ENCODE data around the gene CCDC60.

CCDC60 gene

DNA sequence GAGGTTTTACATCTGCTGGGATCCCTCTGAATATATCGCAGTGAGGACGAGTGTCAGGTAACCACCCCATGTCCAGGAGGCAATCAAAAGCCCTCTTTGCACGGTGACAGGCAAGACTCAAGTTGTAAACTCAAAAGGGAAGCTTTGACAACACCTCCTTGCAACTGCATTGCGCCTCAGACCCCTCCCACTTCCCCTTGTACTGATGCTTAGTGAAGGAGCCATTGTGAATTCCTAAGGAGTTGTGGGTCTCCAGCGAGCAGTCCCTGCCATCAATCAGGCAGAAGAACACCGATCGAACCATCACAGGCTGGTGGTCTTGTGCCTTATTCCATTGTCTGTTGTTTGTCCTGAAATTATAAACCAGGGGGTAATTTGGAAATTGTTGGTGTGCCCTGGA lies 112.6 kb downstream of the CCDC60 start:
- DNase-seq (ENCODE audit: low spot score), result no peak

DNA sequence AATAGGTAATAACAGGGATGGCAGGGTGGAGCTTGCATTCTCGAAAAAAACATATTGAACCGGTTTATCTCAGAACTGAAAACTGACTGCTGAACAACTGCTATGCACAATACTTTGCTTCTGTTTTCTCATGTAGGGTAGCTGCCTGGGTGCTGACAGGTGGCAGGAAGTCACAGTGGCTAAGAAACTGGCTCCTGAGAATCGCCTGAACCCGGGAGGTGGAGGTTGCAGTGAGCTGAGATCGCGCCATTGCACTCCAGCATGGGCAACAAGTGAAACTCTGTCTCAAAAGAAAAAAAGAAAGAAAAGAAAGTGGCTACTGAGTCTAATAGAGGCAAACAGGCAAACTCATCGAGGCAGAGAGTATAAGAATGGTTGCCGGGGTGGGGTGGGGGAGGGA lies 113.1 kb downstream of the CCDC60 start:
- DNase-seq (ENCODE audit: low spot score), result no peak

DNA sequence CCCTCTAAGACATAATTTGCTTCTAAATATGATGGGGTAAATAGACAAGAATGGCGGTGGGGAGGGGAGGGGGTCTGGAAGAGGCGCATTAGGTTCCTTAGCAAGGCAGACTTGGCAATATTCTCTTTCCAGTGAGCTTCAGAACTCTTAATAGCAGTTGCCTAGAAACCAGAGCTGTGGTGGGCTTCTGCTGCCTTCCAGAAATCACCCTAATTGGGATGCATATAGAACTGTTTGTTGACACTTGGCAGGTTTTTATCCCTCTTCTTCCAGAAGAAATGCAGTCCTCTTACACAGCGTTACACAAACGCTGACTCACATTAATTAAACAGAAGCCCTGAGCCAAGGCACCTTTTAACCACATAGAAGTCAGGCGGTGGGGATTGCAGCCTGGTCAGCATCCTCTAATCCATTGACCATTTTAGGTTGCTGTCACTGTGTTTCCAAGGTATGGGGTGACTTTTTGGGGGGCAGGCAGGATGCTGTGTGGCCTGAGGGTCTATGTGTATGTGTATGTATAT lies 114.1 kb downstream of the CCDC60 start:
- DNase-seq (ENCODE audit: low spot score), result no peak

DNA sequence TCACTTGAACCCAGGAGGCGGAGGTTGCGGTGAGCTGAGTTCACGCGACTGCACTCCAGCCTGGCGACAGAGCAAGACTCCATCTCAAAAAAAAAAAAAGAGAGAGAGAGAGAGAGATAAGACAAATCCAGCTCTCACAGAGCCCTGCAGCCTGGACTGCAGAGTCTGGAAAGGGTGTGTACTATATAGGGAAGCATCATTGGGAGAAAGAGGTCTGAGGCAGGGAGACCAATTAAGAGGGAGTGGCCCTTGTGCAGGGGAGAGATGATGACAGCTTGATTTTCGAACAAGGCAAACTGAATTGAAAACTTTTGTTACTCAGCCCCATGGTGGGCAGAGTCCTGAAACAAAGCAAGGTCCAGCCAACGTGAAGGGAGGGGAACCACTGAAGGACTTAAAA lies 116.2 kb downstream of the CCDC60 start:
- no peak for DNase-seq (ENCODE audit: low spot score)

DNA sequence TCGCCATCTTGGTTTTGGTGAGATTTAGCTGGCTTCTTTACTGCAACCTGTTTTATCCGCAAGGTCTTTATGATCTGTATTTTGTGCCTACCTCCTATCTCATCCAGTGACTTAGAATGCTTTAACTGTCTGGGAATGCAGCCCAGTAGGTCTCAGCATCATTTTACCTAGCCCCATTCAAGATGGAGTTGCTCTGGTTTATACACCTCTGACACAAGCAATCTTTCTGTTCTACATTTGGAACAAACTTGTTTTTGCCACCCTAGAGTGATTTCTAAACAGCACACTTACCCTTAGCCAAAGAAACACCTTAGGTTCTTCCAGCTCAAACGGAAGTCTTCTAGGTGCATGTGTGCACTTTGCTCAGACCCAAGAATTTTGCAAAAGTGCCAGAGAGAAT lies 122.3 kb downstream of the CCDC60 start:
- DNase-seq (ENCODE audit: low spot score), result no peak

DNA sequence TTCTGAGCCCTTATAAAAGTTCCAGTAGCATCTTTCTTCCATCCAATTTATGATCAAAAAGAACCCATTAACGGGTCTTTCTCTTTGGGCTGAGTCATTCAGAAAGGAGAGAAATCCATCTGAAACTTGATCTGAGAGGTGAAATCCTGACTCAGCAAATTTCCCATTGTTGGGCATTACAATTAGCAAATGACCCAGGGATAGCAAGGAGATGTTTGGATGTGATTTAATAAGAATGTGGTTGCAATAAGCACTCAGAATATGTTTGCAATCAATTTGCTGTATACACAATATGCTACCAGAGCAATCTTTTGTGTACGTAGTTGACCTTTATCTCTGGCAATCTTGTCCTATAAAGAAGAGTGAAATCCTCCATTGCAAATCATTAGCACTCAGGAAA lies 122.7 kb downstream of the CCDC60 start:
- no peak for DNase-seq (ENCODE audit: low spot score)

DNA sequence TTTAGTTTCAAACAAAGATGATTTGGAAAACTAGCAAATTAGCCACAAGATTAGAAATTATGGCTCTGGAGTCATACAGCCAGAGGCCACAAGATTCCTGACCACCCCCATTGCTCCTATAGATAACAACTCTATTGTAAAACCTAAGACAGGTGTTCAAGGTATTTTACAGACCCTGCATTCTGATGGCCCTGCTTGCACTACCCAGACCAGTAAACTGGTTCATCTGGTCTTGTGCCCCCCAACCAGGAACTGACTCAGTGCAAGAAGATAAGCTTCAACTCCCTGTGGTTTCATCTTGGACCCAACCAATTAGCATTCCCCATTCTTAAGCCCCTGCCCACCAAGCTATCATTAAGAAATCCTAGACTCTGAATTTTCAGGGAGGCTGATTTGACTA lies 125.0 kb downstream of the CCDC60 start:
- no peak for DNase-seq (ENCODE audit: low spot score)

DNA sequence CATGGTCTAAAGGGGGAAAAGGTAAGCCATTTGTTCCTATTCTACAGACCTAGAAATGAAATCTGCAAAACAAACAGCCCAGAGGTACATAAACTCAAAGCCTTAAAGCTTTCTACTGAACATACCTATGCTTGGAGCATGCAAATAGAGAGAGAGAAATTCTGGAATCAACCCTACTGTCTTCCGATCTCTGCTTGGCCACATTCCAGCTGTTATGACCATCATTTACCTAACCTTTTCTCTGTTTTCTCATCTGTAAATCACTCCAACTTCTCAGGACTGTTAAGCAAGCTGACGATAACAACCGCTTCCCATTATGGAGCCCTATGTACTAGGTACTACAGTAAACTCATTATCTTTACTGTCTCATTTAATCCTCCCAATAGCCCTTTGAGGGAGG lies 126.3 kb downstream of the CCDC60 start:
- no peak for DNase-seq (ENCODE audit: low spot score)

DNA sequence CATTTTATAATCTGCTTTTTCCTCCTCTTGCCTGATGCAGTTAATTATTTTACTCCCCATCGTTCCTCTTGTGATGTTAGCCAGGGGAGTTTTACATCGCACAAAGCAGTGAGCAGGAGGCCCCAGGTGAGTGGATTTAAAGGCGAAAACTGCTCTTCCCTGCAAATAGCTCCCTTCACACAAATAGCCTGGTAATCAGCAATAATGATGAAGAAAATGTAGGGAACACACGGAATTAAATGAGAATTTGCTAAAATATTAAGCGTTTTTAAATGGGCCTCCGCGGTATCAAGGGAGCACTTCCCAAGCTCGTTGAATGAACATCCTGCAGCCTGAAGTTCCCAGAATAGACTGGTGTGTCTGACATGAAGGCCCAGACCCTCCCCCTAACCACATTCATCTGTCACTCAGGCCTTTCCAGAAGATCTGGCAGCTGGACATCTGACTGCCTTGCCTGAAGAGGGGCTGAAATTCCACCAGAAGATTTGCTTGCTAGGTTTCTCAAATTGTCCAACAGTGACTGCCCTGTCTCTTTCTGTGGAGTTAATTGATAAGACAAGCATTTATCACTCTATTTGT lies 127.2 kb downstream of the CCDC60 start:
- no peak for DNase-seq (ENCODE audit: low spot score)

DNA sequence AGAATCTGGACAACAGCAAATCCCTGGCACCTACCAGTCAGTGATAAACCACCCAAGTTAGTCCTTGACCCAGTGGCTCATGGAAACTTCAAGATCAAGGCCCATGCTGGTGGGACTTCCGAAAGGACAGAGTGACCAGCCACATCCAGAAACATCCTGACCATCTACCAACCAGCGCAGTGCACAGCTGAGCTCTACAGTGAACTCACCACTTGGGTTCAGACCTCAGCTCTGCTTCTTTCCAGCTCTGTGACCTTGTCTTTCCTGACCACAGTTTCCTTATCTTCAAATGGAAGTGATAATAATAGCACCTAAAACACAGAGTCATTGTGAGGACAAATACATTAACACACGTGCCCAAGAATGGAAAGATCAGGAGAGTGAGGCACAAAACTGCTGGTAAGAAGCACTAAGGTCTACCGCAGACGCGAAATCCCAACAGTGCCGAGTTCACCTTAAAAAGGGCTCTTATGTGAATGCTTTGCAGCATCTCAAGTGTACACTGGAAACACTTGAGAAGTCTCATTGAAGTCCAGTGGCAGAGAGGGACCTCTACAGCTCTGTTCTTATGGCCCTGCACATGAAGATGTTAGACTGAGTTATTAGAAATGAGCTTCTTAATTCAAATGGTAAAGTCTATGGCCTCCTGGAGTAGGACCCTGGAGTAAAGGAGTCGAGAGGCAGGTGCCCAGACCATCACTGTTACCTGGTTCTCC lies 128.8 kb downstream of the CCDC60 start:
- DNase-seq (ENCODE audit: low spot score), result no peak

DNA sequence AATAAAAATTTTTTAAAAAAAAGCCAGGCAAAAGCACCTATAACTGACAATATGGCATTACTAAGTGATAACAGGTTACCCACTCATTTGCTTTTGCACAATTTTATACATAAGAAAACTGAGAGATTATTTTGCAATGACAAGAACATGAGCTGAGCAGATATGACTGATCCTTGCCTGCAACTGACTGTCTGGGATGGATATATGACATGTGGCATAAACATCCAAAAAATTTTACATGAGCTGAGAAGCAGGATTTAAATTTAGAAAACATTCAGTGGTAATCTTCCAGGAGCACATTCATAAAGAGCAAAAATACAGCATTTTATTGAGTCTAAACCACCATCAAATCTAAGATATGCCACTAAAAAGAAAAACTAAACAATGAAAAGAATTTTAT lies 133.8 kb downstream of the CCDC60 start:
- no peak for DNase-seq (ENCODE audit: low spot score)

DNA sequence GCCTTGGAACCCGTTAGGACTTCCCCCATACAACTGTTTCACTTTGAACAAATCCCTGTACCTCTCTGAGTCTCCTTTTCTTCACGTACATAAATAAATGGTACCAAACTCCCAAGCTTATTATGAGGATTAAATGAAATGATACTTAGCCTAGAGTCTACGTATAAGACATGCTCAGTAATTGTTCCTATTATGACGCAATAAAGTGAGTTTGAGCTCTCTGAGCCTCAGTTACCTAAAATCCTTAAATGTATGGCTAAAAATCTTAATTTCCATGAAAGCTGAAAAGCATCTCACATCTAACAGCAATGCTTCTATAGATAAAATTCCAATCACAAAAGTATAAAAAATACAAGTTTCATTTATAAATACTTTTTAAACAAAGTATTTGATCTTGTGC lies 141.1 kb downstream of the CCDC60 start:
- no peak for DNase-seq (ENCODE audit: low spot score)

DNA sequence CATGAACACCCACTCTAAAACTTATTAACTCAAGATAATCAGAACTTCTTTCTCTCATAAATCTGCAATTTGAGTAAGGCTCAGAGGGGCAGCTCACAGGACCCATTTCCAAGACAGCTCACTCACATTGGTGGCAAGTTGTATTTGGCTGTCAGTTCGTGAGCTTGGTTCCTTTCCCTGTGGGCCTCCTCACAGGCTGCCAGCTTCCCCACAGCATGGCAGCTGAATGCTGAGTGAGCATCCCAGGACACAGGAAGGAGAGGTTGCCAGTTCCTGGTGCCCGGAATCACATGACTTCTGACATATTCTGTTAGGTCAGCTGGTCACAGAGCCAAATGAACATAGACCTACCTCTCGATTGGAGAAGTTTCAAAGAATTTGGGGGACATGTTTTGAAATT lies 142.4 kb downstream of the CCDC60 start:
- DNase-seq (ENCODE audit: low spot score), result no peak

DNA sequence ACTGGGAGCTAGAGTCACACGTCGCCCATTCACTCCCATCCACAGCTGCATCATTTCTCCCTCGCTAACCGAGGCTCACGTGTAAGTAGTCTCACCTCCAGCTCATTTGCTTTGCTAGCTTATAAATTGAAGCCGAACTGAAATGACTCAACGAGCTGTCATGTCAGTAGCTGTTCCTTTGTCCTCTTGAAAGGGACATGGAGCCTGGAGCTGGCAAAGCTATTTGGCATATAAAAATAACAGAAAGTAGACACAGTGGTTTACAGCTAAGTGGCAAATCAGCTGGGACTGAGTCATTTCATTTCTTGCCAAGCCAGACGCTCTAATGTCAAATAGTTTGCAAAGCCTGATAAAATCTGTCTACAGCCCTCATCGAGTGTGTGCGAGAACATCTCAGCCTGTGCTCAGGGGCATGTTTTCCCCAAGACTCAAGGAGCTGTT lies 144.6 kb downstream of the CCDC60 start:
- no peak for DNase-seq (ENCODE audit: low spot score)

DNA sequence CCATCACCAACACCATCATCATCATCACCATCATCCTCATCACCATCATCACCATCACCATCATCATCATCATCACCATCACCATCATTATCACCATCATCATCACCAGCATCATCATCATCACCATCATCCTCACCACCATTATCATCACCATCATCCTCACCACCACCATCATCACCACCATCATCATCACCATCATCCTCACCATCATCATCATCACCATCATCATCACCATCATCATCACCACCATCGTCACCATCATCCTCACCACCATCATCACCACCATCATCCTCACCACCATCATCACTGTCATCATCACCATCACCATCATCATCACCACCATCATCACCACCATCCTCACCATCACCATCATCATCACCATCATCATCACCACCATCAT lies 146.0 kb downstream of the CCDC60 start:
- no peak for DNase-seq (ENCODE audit: low spot score)

DNA sequence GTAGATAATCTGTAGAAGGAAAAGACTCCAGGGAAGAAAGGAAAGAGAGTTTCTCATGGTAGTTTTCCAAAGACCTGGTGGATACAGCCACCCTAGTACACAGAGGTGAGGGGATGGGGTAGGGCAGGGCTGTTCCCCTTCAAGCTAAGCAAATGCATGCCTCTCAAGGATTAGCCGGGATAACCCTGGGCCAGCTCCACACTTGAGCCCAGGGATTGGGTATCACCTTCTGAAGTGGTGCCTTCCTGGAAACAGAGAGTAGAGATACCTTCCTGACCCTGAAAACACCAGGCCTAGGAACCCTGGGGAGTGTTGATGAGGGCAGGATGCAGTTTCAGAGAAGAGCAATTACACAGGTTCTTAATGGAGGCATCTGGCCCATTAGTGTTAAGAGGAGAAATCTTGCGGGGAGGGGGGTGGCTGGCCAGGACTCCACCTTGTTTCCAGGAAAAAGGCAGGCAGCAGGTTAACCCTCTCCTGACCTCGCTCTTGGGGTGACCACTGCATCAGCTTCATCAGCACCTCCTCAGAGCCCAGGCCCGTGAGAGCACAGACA lies 152.1 kb downstream of the CCDC60 start:
- no peak for DNase-seq (ENCODE audit: low spot score)

DNA sequence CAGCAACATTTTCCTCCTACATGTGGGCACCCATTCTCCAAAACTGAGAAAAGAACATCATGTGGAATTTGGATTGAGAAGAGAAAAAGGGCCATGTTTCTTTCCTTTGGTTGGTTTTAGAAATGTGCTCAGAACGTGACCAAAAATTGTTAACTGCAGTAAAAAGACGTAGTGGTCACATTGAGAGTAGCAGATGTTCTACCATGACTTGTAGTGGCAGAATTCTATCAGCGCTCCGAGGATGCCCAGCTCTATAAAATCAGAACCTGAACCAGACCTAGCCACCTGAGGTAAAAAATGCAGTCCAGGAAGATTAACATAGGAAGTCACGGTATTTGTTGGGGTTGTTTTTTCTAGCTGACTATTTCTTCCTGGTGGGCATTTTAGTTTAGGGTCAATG lies 157.3 kb downstream of the CCDC60 start:
- DNase-seq (ENCODE audit: low spot score), result no peak

DNA sequence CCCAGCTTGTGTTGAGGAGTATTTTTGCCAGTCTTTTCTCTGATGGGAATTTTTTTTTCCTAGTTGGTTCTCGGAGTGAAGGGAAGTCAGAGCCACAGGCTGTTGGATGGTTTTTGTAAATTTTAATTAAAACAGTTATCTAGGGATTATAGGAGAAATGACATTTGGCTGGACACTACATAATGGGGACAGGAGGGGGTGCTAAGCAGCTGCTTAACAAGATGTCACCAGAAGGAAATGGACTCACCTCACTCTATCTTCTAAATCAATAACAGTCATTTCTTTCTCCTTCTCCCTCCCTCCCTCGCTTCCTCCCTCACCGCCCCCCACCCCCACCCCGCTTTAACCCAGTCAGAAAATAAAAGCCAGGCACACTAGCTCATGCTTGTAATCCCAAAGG lies 165.7 kb downstream of the CCDC60 start:
- no peak for DNase-seq (ENCODE audit: low spot score)

DNA sequence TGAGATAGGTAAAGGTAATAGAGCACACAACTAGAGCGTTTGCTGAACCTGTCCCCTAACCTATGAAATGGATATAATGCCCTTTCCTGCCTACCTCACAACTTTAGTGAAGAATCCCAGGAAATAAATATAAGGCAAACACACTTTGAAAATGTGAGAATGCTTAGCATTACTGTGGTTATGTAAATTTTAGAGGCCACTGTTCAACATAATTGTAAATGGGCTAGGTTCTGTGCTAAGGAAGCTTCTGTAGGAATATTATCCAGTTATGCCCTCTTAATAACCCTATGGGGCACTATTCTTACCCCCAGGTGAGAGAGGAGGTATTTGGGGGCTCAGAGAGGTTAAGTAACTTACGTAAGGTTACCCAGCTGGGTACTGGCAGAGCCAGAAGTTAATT lies 166.5 kb downstream of the CCDC60 start:
- DNase-seq (ENCODE audit: low spot score), result no peak

DNA sequence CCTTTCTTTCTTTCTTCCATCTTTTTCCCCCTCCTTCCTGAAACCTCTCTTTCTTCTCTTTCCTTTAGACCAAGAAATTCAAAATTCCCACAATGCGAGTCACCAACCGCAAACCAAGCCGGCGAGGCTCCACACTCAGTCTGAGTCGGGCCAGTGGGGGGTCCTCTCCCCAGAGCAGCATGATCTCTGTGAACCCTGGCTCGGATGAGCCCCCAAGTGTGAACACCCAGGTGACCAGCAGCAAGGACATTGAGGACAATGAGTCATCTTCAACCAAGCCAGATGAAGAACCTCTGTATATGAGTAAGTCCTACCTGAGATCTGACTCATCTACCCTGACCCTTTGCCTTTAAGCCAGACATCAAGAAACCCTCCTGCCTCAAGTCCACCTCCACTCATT lies 170.5 kb downstream of the CCDC60 start:
- DNase-seq (ENCODE audit: low spot score), result no peak

DNA sequence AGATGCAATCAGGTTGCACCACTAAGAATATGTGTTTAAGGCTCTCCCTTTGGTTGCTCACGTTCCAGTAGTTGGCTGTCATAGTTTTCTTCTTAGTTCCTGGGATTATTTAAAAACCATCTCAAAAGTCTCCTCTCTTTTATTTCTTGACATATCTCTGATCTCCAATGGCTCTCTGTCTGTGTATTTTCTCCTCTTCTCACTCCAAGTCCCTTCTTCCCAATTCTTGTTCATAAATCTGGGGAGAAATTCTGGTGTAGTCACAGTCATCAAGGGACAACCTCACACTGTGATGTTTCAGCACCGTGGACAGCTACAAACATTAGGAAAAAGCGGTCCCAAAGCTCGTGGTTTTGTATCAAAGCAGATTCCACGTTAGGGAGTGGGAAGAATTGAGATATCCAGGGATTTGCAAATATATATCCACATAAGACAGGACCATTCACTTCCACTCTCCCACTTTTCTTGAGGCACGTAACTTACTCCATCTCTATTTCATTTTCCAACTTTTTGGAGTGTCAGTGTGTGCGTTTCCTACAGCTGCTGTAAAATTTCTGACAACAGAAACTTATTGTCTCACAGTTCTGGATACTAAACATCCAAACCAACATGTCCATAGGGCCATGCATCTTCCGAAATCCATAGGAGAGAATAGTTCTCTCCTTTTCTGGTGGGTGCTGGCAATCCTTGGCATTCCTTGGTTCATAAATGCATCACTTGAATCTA lies 178.4 kb downstream of the CCDC60 start:
- peak; percentile 14 for DNase-seq (ENCODE audit: low spot score)

DNA sequence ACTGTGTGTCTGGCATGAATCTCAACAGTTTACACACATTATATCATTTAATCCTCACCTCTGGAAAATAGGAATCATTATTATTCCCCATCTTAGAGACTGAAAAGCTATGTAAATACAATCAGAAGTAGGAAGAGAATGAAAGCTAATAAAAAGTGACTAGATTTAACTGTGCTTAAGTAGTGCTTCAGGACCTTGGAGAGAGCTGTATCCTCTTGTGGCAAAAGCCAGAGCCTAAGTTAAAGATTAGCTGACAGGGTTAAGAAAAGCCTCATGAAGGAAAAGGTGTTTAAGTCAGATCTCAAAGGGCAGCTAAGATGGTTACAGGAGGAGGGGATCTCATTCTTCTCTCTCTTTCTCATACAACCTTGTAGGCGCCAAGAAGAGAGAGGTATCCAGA lies 193.7 kb downstream of the CCDC60 start:
- no peak for DNase-seq (ENCODE audit: low spot score)

DNA sequence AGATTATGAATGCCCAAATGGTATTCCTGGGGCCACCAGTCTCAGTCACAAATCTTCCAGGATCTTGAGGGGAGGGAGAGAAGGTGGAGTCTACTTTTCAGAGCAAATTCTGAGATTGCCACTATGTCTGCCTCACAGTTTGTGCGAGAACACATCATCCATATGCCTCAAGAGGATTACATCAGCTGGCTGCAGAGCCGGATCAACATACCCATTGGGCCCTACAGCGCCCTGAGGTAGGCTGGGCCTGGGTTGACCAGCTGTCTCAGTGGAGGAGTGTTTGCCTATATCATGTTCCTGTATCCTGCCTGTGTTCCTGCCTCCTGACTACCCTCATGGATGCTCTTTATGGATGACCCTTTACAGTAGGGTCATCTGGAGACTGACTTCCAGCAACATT lies 205.9 kb downstream of the CCDC60 start:
- DNase-seq (ENCODE audit: low spot score), result no peak

All from AG20443 (cell line).